Measurements from ENCODE around the gene SEC16A. TPM values are rescaled to one million over a fixed set of nuclear protein-coding genes. Genes with fewer than 3 reads are reported as not detected.
A peak's percentile ranks its signal among the peaks of the same experiment; 100 is the strongest.

SEC16A gene
- total and polyA plus RNA-seq, 8 donors, result 51.2 to 79.5 (median 61.3) TPM

- TF ChIP-seq, protein P1, sequence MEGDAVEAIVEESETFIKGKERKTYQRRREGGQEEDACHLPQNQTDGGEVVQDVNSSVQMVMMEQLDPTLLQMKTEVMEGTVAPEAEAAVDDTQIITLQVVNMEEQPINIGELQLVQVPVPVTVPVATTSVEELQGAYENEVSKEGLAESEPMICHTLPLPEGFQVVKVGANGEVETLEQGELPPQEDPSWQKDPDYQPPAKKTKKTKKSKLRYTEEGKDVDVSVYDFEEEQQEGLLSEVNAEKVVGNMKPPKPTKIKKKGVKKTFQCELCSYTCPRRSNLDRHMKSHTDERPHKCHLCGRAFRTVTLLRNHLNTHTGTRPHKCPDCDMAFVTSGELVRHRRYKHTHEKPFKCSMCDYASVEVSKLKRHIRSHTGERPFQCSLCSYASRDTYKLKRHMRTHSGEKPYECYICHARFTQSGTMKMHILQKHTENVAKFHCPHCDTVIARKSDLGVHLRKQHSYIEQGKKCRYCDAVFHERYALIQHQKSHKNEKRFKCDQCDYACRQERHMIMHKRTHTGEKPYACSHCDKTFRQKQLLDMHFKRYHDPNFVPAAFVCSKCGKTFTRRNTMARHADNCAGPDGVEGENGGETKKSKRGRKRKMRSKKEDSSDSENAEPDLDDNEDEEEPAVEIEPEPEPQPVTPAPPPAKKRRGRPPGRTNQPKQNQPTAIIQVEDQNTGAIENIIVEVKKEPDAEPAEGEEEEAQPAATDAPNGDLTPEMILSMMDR (IDR thresholded peaks at IDR 0.05), result no peak
- no peak overlapping the region for H3K4me3 ChIP-seq
- H3K36me3 ChIP-seq, result peaks cover 0 to 57% of the 10 kb centered on the region in 2 donors
- H3K4me1 ChIP-seq, result peaks cover 13 to 20% of the 10 kb centered on the region in 2 donors
- no peak overlapping the region for H3K27ac ChIP-seq
- intact Hi-C loops (cut with DNase I), result no loop called here
- no peaks in the 10 kb centered on the region for H3K9me3 ChIP-seq
- ATAC-seq, result no peak
- H3K27me3 ChIP-seq, result peaks cover 0 to under 1% of the 10 kb centered on the region in 2 donors
- peak in 1 of 4 donors; percentile 60 for DNase-seq
Observed at GRCh38 chr9:136433043-136433715, 49.7 kb downstream of the SEC16A start.

DNA sequence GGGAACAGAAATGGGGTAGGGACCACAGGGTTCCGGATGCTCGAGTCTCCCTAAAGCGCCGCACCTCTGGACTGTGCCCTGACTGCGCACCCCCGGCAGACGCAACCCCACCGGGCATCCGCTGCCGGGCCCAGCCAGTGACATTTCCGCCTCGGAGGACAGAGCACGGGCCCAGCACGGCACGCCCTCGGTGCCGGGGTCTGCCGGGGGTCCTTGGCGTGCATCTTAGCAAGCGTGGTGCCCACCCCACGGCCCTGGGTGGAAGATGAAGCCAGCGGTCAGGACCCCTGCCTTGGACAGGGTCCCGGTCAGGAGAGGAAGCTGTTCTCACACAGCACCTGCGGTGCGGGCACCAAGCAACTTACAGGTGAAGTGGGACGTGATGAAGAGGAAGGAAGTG, 50.2 kb downstream of the SEC16A start:
- DNase-seq, result peak in 1 of 4 donors; percentile 68
- peaks cover 7 to 14% of the 10 kb centered on the region in 2 donors for H3K4me1 ChIP-seq
- H3K27ac ChIP-seq, result no peak overlapping the region
- ATAC-seq, result no peak
- peaks cover 0 to 57% of the 10 kb centered on the region in 2 donors for H3K36me3 ChIP-seq
- TF ChIP-seq, protein P1 (IDR thresholded peaks at IDR 0.05), result no peak
- no peaks in the 10 kb centered on the region for H3K27me3 ChIP-seq
- H3K4me3 ChIP-seq, result no peak overlapping the region
- intact Hi-C loops (cut with DNase I), result no loop called here
- H3K9me3 ChIP-seq, result no peaks in the 10 kb centered on the region

DNA sequence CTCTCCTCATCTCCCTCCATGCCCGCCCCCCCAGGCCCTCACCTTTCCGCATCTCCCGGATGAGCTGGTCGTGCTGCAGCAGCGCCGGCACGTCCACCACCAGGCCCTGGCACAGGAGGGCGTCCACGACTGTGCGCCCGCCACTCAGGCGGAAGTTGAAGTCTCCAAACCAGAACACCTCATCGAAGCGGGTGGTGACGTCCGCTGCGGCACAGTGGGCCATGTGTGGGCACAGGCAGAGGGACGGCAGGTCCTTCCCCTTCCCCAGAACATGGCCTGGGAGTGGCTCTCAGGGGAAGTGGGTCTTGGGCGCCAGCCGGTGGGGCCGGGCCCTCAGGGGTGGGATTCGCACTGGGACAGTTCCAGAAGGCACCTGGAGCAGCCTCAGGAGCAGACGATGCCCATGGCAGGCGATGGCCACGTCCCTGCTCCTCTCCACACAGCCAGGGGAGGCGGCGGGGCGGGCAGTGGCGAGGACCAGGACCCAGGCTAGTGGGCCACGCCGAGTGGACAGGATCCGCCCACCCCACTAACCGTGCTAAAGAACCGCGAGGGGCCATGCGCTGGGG, 51.0 kb downstream of the SEC16A start:
- TF ChIP-seq, protein P1 (IDR thresholded peaks at IDR 0.05), result no peak
- ATAC-seq (no peak), DNase-seq (peak in 1 of 4 donors; percentile 73)
- no peak overlapping the region for H3K27ac ChIP-seq
- H3K4me1 ChIP-seq, result peaks cover 0 to 7% of the 10 kb centered on the region in 2 donors
- no peaks in the 10 kb centered on the region for H3K27me3 ChIP-seq
- intact Hi-C loops (cut with DNase I), result no loop called here
- H3K4me3 ChIP-seq, result no peak overlapping the region
- peaks cover 0 to 60% of the 10 kb centered on the region in 2 donors for H3K36me3 ChIP-seq
- H3K9me3 ChIP-seq, result no peaks in the 10 kb centered on the region

DNA sequence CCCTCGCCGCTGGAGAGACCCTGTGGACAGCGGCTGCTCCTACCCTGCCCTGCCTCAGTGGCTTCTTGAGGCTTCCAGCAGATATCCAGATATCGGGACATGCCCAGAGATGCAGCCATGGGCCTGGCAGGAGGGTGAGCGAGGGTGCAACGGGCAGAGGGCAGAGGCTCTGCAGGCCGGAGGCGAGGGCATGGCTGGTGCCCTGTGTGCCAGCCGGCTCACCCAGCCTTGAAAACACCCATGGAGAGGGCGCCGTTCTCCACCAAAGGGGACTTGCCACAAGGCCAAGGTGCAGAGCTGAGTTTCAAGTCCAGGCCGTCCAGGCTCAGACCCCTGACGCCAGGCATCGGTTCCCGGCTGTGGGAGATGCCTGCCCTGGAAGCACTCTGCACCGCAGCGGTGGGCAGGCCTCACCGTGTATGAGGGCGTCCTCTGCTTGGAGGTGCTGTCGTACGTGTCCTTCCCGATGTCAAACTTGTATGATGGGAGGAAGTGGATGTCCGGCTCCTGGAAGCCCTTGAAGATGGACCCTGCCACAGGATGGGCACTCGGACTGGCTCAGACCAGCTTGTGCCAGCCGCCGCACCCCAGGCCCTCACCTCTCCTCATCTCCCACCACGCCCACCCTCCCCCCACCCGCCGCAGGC, 52.1 kb downstream of the SEC16A start:
- H3K36me3 ChIP-seq, result peaks cover 0 to 65% of the 10 kb centered on the region in 2 donors
- TF ChIP-seq, protein P1 (IDR thresholded peaks at IDR 0.05), result no peak
- intact Hi-C loops (cut with DNase I), result no loop called here

More for the DNA sequence above, 52.1 kb downstream of the SEC16A start:
- no peaks in the 10 kb centered on the region for H3K27me3 ChIP-seq
- H3K9me3 ChIP-seq, result no peaks in the 10 kb centered on the region
- H3K27ac ChIP-seq, result no peak overlapping the region
- no peaks in the 10 kb centered on the region for H3K4me1 ChIP-seq
- H3K4me3 ChIP-seq, result no peak overlapping the region
- no peak for ATAC-seq
- DNase-seq, result peak in 1 of 4 donors; percentile 66

All from left lung (tissue), 10 donors.